Panc1 (cell line): ENCODE measurements around the gene ERO1B. TPM values are rescaled to one million over a fixed set of nuclear protein-coding genes. Genes with fewer than 3 reads are reported as not detected.

Source experiments
- ATAC-seq: fragments of 200-7000 bp; cut with Tn5 transposase; 2 replicates; pipeline ENCODE4 v1.9.1; 2020; ENCODE audit warnings: mild to moderate bottlenecking, moderate library complexity
- BruUV-seq: library from RNA; stranded (reverse); fragments of 400-500 nt; replicated peaks from 2 replicates; lab custom pipeline; 2021; lab: Mats Ljungman, UMichigan
- CTCF ChIA-PET: fragments of 300-600 bp; sonication (Branson Sonifier 250); formaldehyde crosslinking; loops from one replicate; lab custom pipeline; 2022; ENCODE audit warnings: antibody characterized with exemption; lab: Charles Lee
- POLR2A ChIA-PET: fragments of 300-600 bp; sonication (Branson Sonifier 250); formaldehyde crosslinking; loops from one replicate; lab custom pipeline; 2022; ENCODE audit warnings: antibody characterized with exemption; lab: Charles Lee
- DNase-seq: peaks from one replicate; pipeline ENCODE4 v3.0.0-alpha.2; 2010; ENCODE audit warnings: low read depth, low spot score
- H3K27ac ChIP-seq: 2 replicates; pipeline ENCODE4 v1.5.1; 2011; ENCODE audit warnings: mild to moderate bottlenecking, low read length, inconsistent platforms
- H3K27me3 ChIP-seq: fragments of 200-500 bp; sonication (Bioruptor generic); 2 replicates; pipeline ENCODE4 v1.6.0; 2014; ENCODE audit warnings: low read length, inconsistent platforms; ENCODE audit not compliant: control insufficient read depth, insufficient read depth
- H3K36me3 ChIP-seq: fragments of 200-500 bp; sonication (Bioruptor generic); 2 replicates; pipeline ENCODE4 v1.5.1; 2014; ENCODE audit warnings: inconsistent platforms, mild to moderate bottlenecking, low read length, moderate library complexity; ENCODE audit not compliant: control insufficient read depth, insufficient read depth
- H3K4me1 ChIP-seq: 2 replicates; pipeline ENCODE4 v1.5.1; 2011; ENCODE audit warnings: inconsistent platforms, mild to moderate bottlenecking, low read length, moderate library complexity; ENCODE audit not compliant: control insufficient read depth, insufficient read depth
- H3K4me3 ChIP-seq, 2 experiments: 2 replicates each; pipeline ENCODE4 v1.5.1; 2011 to 2012; ENCODE audit warnings: low read depth in 2 of 2, low read length in 2 of 2, mild to moderate bottlenecking in 2 of 2, inconsistent platforms in 1 of 2, moderate library complexity in 1 of 2
- H3K9me3 ChIP-seq: fragments of 200-500 bp; sonication (Bioruptor generic); 2 replicates; pipeline ENCODE4 v1.5.1; 2014; ENCODE audit warnings: low read depth, mild to moderate bottlenecking, inconsistent platforms, low read length, moderate library complexity; ENCODE audit not compliant: control insufficient read depth, insufficient read depth
- POLR2AphosphoS5 ChIP-seq: IDR thresholded peaks from 2 replicates; pipeline ENCODE4 v1.6.1; 2012; ENCODE audit warnings: mild to moderate bottlenecking, low read depth, low read length, moderate library complexity
- SIN3A ChIP-seq: IDR thresholded peaks from 2 replicates; pipeline ENCODE4 v1.6.1; 2012; ENCODE audit warnings: low read depth, mild to moderate bottlenecking, low read length, moderate library complexity, borderline replicate concordance; ENCODE audit not compliant: insufficient read depth
- TCF7L2 ChIP-seq: IDR thresholded peaks from 2 replicates; pipeline ENCODE4 v1.6.1; 2011; ENCODE audit warnings: mild to moderate bottlenecking, low read depth, low read length, inconsistent platforms
- in situ Hi-C: cut with HindIII; loops from 2 replicates; pipeline ENCODE4 v1.10.0; 2016; ENCODE audit warnings: low sequenced_read_pairs, low pct_unique_long_range_greater_than_20kb
- intact Hi-C: fragments of 100-400 bp; cut with micrococcal nuclease; formaldehyde crosslinking; loops from one replicate; pipeline ENCODE4 v1.10.0; 2022; ENCODE audit not compliant: unreplicated experiment
- total RNA-seq: library from RNA; stranded (reverse); gene quantifications from one replicate; pipeline ENCODE4 v1.2.1, GENCODE V29; 2021; ENCODE audit not compliant: unreplicated experiment
- TF ChIP-seq, protein P1 (sequence below): fragments of 450-650 bp; IDR thresholded peaks from 2 replicates; pipeline ENCODE4 v1.5.1; 2017; ENCODE audit warnings: mild to moderate bottlenecking
- TF ChIP-seq, protein P2 (sequence below), 2 experiments: IDR thresholded peaks; 2 replicates each; pipeline ENCODE4 v1.6.1; 2011 to 2012; ENCODE audit warnings: low read depth in 2 of 2, control low read depth in 1 of 2, low read length in 1 of 2, mild to moderate bottlenecking in 1 of 2, moderate library complexity in 1 of 2; ENCODE audit not compliant: insufficient read depth in 1 of 2

Gene ERO1B
- total RNA-seq, 1 experiment from 2014 or later: 19.9 TPM

DNA sequence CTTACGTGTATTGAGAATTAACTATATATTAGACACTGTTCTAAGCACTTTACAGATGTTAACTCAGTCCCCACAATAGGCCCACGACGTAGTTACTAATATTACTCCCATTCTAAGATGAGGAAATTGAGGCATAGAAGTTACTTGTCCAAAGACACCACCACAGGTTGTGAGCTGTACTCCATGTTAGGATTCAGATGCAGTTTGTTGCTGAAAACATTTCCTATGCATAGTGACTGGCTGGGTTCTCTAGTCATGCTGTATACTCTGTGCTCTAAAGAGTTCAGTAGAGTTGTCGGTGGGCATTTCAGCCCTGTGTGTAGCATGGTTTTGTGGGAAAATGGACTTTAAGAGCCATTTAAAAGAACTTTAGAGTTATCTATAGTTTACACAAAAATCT is 74.2 kb downstream of the ERO1B start:
- Histone ChIP-seq H3K4me3 (no peak overlapping the region), H3K4me1 (peaks cover 6% of the 10 kb centered on the region), H3K27ac (no peak overlapping the region), H3K27me3 (no peaks in the 10 kb centered on the region), H3K9me3 (no peaks in the 10 kb centered on the region), H3K36me3 (no peaks in the 10 kb centered on the region)
- intact Hi-C loops (no loop called here), in situ Hi-C loops (no loop called here)
- no TSS peak for BruUV-seq
- DNase-seq: no peak
- CTCF ChIA-PET: no interaction called here
- TF ChIP-seq POLR2AphosphoS5: no peak
- TF ChIP-seq, protein P1, sequence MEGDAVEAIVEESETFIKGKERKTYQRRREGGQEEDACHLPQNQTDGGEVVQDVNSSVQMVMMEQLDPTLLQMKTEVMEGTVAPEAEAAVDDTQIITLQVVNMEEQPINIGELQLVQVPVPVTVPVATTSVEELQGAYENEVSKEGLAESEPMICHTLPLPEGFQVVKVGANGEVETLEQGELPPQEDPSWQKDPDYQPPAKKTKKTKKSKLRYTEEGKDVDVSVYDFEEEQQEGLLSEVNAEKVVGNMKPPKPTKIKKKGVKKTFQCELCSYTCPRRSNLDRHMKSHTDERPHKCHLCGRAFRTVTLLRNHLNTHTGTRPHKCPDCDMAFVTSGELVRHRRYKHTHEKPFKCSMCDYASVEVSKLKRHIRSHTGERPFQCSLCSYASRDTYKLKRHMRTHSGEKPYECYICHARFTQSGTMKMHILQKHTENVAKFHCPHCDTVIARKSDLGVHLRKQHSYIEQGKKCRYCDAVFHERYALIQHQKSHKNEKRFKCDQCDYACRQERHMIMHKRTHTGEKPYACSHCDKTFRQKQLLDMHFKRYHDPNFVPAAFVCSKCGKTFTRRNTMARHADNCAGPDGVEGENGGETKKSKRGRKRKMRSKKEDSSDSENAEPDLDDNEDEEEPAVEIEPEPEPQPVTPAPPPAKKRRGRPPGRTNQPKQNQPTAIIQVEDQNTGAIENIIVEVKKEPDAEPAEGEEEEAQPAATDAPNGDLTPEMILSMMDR: no peak
- no peak for TF ChIP-seq TCF7L2
- TF ChIP-seq SIN3A: no peak
- TF ChIP-seq, protein P2, sequence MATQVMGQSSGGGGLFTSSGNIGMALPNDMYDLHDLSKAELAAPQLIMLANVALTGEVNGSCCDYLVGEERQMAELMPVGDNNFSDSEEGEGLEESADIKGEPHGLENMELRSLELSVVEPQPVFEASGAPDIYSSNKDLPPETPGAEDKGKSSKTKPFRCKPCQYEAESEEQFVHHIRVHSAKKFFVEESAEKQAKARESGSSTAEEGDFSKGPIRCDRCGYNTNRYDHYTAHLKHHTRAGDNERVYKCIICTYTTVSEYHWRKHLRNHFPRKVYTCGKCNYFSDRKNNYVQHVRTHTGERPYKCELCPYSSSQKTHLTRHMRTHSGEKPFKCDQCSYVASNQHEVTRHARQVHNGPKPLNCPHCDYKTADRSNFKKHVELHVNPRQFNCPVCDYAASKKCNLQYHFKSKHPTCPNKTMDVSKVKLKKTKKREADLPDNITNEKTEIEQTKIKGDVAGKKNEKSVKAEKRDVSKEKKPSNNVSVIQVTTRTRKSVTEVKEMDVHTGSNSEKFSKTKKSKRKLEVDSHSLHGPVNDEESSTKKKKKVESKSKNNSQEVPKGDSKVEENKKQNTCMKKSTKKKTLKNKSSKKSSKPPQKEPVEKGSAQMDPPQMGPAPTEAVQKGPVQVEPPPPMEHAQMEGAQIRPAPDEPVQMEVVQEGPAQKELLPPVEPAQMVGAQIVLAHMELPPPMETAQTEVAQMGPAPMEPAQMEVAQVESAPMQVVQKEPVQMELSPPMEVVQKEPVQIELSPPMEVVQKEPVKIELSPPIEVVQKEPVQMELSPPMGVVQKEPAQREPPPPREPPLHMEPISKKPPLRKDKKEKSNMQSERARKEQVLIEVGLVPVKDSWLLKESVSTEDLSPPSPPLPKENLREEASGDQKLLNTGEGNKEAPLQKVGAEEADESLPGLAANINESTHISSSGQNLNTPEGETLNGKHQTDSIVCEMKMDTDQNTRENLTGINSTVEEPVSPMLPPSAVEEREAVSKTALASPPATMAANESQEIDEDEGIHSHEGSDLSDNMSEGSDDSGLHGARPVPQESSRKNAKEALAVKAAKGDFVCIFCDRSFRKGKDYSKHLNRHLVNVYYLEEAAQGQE (IDR thresholded peaks at IDR 0.05; ENCODE audit: insufficient read depth in 1 of 2, low read depth in 2 of 2, low read length in 1 of 2): no peak
- no peak for ATAC-seq
- POLR2A ChIA-PET: no interaction called here

DNA sequence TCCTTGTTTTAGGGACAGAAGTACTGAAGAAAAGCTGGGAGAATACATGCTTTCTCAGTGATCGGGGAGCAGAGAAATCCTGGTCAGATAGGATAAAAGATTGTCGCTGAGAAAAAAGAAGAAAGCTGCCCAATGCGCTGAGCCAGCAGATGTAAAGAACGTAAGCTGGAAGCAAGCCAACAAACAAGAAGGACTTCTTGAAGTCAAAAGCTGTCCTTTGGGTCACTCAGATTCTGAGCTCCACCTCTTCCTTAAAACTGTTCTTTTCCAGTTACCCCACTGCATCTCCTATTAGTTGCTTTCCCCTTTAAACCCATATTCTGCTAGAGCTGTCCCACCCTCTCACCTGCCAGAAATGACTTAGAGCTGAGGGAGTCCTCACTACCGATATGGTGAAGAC is 74.6 kb downstream of the ERO1B start:
- BruUV-seq: no TSS peak
- Histone ChIP-seq H3K4me3 (no peak overlapping the region), H3K27me3 (no peaks in the 10 kb centered on the region), H3K36me3 (no peaks in the 10 kb centered on the region), H3K4me1 (peaks cover 6% of the 10 kb centered on the region), H3K9me3 (no peaks in the 10 kb centered on the region), H3K27ac (no peak overlapping the region)
- POLR2A ChIA-PET: no interaction called here
- in situ Hi-C loops (no loop called here), intact Hi-C loops (no loop called here)
- DNase-seq (no peak), ATAC-seq (no peak)
- no peak for TF ChIP-seq TCF7L2
- TF ChIP-seq, protein P1: no peak
- TF ChIP-seq SIN3A: no peak
- TF ChIP-seq POLR2AphosphoS5: no peak
- TF ChIP-seq, protein P2 (IDR thresholded peaks at IDR 0.05; ENCODE audit: insufficient read depth in 1 of 2, low read depth in 2 of 2, low read length in 1 of 2): no peak
- CTCF ChIA-PET: no interaction called here
